CD14-positive monocyte (primary cell): Measurements from ENCODE around the gene ARAP2. TPM values are rescaled to one million over a fixed set of nuclear protein-coding genes. Genes with fewer than 3 reads are reported as not detected.

Experiments used
- DNase-seq, 3 donors: peaks; one replicate each; pipeline ENCODE4 v3.0.0-alpha.2; 2011 to 2022
- H2AFZ ChIP-seq: 2 replicates; pipeline ENCODE4 v1.6.0; 2012; ENCODE audit warnings: mild to moderate bottlenecking, low read depth, low read length, inconsistent platforms; ENCODE audit not compliant: insufficient read depth, poor library complexity, severe bottlenecking
- H3K27ac ChIP-seq, 2 donors: 1 replicate in 1 of 2; 2 replicates in 1 of 2; pipeline ENCODE4 v1.5.1; 2012 to 2013; ENCODE audit warnings: low read length in 2 of 2, control low read depth in 1 of 2, inconsistent platforms in 1 of 2, low read depth in 1 of 2, mild to moderate bottlenecking in 1 of 2
- H3K27me3 ChIP-seq, 2 donors: one replicate each; pipeline versions ENCODE4 v1.6.0 to v1.6.1; 2011 to 2013; ENCODE audit warnings: low read length in 2 of 2; ENCODE audit not compliant: control insufficient read depth in 2 of 2, insufficient read depth in 2 of 2
- H3K36me3 ChIP-seq, 2 donors: replicated peaks in 1 of 2; 1 replicate in 1 of 2; 2 replicates in 1 of 2; pipeline versions ENCODE4 v1.5.1 to v1.6.1; 2012 to 2013; ENCODE audit warnings: low read length in 2 of 2, control low read depth in 1 of 2, inconsistent platforms in 1 of 2, mild to moderate bottlenecking in 1 of 2; ENCODE audit not compliant: insufficient read depth in 2 of 2, control insufficient read depth in 1 of 2
- H3K4me1 ChIP-seq, 2 donors: 1 replicate in 1 of 2; 2 replicates in 1 of 2; pipeline versions ENCODE4 v1.5.1 to v1.6.1; 2012 to 2013; ENCODE audit warnings: low read length in 2 of 2, control low read depth in 1 of 2, inconsistent platforms in 1 of 2, mild to moderate bottlenecking in 1 of 2, moderate library complexity in 1 of 2; ENCODE audit not compliant: insufficient read depth in 2 of 2, control insufficient read depth in 1 of 2
- H3K4me2 ChIP-seq: replicated peaks from 2 replicates; pipeline ENCODE3; 2012; ENCODE audit warnings: low read length, moderate library complexity, mild to moderate bottlenecking; ENCODE audit not compliant: poor library complexity, severe bottlenecking; ENCODE audit errors: extremely low read depth
- H3K4me3 ChIP-seq, 3 experiments: fragments of 200-600 bp in 1 of 3; sonication (generic) in 1 of 3; replicated peaks in 1 of 3; 1 replicate in 2 of 3; 2 replicates in 1 of 3; pipeline ENCODE4 v1.5.1; 2011 to 2013; ENCODE audit warnings: low read length in 3 of 3, mild to moderate bottlenecking in 3 of 3, control low read depth in 2 of 3, low read depth in 2 of 3, inconsistent platforms in 1 of 3, moderate library complexity in 1 of 3
- H3K79me2 ChIP-seq: 2 replicates; pipeline ENCODE4 v1.6.0; 2012; ENCODE audit warnings: mild to moderate bottlenecking, control low read depth, inconsistent platforms, low read length, moderate library complexity; ENCODE audit not compliant: insufficient read depth
- H3K9ac ChIP-seq: 2 replicates; pipeline ENCODE4 v1.6.0; 2017; ENCODE audit warnings: low read length, mild to moderate bottlenecking; ENCODE audit not compliant: insufficient read depth, poor library complexity, severe bottlenecking
- H3K9me3 ChIP-seq, 2 donors: replicated peaks in 1 of 2; 1 replicate in 1 of 2; 2 replicates in 1 of 2; pipeline versions ENCODE4 v1.5.1 to v1.6.1; 2012 to 2013; ENCODE audit warnings: low read length in 2 of 2, control low read depth in 1 of 2; ENCODE audit not compliant: control insufficient read depth in 1 of 2, insufficient read depth in 1 of 2
- H4K20me1 ChIP-seq: 2 replicates; pipeline ENCODE4 v1.6.0; 2012; ENCODE audit warnings: mild to moderate bottlenecking, low read length, control low read depth, moderate library complexity; ENCODE audit not compliant: insufficient read depth
- H3K27ac Mint-ChIP-seq, 7 donors: one replicate each; pipeline ENCODE4 v1.8.0; 2020; ENCODE audit warnings: mild to moderate bottlenecking in 7 of 7, mixed read lengths in 7 of 7, moderate library complexity in 6 of 7, inconsistent platforms in 2 of 7
- H3K27me3 Mint-ChIP-seq, 3 donors: one replicate each; pipeline ENCODE4 v1.8.0; 2021 to 2022; ENCODE audit warnings: low read depth in 3 of 3, mild to moderate bottlenecking in 3 of 3, mixed read lengths in 3 of 3, moderate library complexity in 3 of 3, inconsistent platforms in 1 of 3
- H3K36me3 Mint-ChIP-seq, 2 donors: one replicate each; pipeline ENCODE4 v1.8.0; 2020; ENCODE audit warnings: mixed read lengths in 2 of 2, inconsistent platforms in 1 of 2, mild to moderate bottlenecking in 1 of 2
- H3K4me1 Mint-ChIP-seq: one replicate; pipeline ENCODE4 v1.8.0; 2020; ENCODE audit warnings: mild to moderate bottlenecking, mixed read lengths
- H3K4me3 Mint-ChIP-seq, 2 donors: one replicate each; pipeline ENCODE4 v1.8.0; 2020; ENCODE audit warnings: mild to moderate bottlenecking in 2 of 2, mixed read lengths in 2 of 2, moderate library complexity in 1 of 2
- H3K9me3 Mint-ChIP-seq, 7 donors: one replicate each; pipeline ENCODE4 v1.8.0; 2020 to 2022; ENCODE audit warnings: mixed read lengths in 7 of 7, mild to moderate bottlenecking in 6 of 7, moderate library complexity in 6 of 7, inconsistent platforms in 2 of 7
- CTCF ChIP-seq: fragments of 200-600 bp; IDR thresholded peaks from one replicate; pipeline ENCODE4 v1.8.0; 2022; ENCODE audit warnings: antibody characterized with exemption, mild to moderate bottlenecking
- WGBS: methylation state at CpG from one replicate; pipeline ENCODE4 v1.1.5; 2013; ENCODE audit warnings: missing lambda C conversion rate; ENCODE audit not compliant: insufficient coverage; 5-methylcytosine and 5-hydroxymethylcytosine counted together
- intact Hi-C, 2 donors: fragments of 100-400 bp; cut with micrococcal nuclease; formaldehyde crosslinking; loops; one replicate each; pipeline versions ENCODE4 v1.15.0 to v1.15.1; 2023
- polyA plus RNA-seq, 3 donors: library from polyadenylated mRNA; depleted of rRNA in 1 of 3; unstranded in 2 of 3; stranded (reverse) in 1 of 3; fragments of 300-500 nt in 2 of 3; fragments of >200 nt in 1 of 3; fragmentation: Illumina TruSeq in 2 of 3; gene quantifications; 1 replicate in 2 of 3; 2 replicates in 1 of 3; pipeline ENCODE4 v1.2.3, GENCODE V29; 2012 to 2021

Gene ARAP2
- polyA plus RNA-seq, 3 donors = 4.6 to 17.7 (median 5.6) TPM

- Histone ChIP-seq H2AFZ (peak overlapping the region; percentile 70), H3K9me3 (no peaks in the 10 kb centered on the region), H3K27me3 (no peaks in the 10 kb centered on the region), H3K4me1 (peaks cover 24 to 29% of the 10 kb centered on the region in 2 donors), H3K4me3 (peak overlapping the region in 1 of 3 experiments; percentile 47), H3K79me2 (no peaks in the 10 kb centered on the region), H3K27ac (peak overlapping the region; percentile 39 to 74), H4K20me1 (no peaks in the 10 kb centered on the region), H3K9ac (no peak overlapping the region), H3K36me3 (no peaks in the 10 kb centered on the region), H3K4me2 (peak overlapping the region; percentile 57)
- intact Hi-C loops = no loop called here
- Mint-ChIP-seq H3K27me3 (peaks cover 0 to 2% (median 0%) of the 10 kb centered on the region in 3 donors), H3K4me3 (peak overlapping the region; percentile 54 to 59), H3K9me3 (peaks cover 0 to 4% (median 0%) of the 10 kb centered on the region in 7 donors), H3K4me1 (peaks cover 31% of the 10 kb centered on the region), H3K36me3 (no peaks in the 10 kb centered on the region), H3K27ac (peak overlapping the region; percentile 41 to 91 (median 87))
- WGBS = 60% methylated on average over 1 of the region's 6 CpGs
- TF ChIP-seq CTCF = no peak
- no peak for DNase-seq
These were observed 12.1 kb upstream of the ARAP2 start for GRCh38 chr4:36256398-36256891.

DNA sequence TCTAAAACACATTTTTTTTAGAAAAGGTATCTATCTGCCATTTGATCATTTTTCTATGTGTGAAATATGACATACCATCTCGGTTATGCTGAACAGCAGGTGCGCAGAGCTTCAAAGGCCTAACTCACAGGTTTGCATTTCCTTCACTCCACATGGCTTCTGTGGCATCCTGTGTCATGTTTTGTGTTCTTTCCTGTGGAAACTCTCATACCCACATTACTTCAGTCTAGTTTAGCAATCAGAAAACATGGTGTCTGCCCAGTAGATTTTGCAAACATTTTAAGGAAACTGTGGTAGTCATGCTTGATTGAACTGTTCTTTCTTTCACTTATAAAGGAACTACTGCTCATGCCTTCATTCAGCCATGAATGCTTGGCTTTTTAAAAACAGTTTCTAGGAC lies 11.3 kb upstream of the ARAP2 start:
- peak; percentile 68 to 81 (median 81) for DNase-seq
- TF ChIP-seq CTCF = no peak
- no peaks in the 10 kb centered on the region for H3K36me3 Mint-ChIP-seq
- H3K27me3 Mint-ChIP-seq = peaks cover 0 to 2% (median 0%) of the 10 kb centered on the region in 3 donors
- H3K9me3 ChIP-seq = no peaks in the 10 kb centered on the region
- no peaks in the 10 kb centered on the region for H3K27me3 ChIP-seq
- H2AFZ ChIP-seq = no peak overlapping the region
- H3K9me3 Mint-ChIP-seq = peaks cover 0 to under 1% (median 0%) of the 10 kb centered on the region in 7 donors
- peak overlapping the region; percentile 77 to 92 (median 91) for H3K27ac Mint-ChIP-seq
- H3K4me1 Mint-ChIP-seq = peaks cover 31% of the 10 kb centered on the region
- H3K4me1 ChIP-seq = peaks cover 24 to 29% of the 10 kb centered on the region in 2 donors
- no peak overlapping the region for H3K9ac ChIP-seq
- H3K4me3 ChIP-seq = peak overlapping the region in 1 of 3 experiments; percentile 47
- peak overlapping the region in 1 of 2 donors; percentile 73 for H3K4me3 Mint-ChIP-seq
- no peaks in the 10 kb centered on the region for H4K20me1 ChIP-seq
- H3K79me2 ChIP-seq = no peaks in the 10 kb centered on the region
- H3K4me2 ChIP-seq = peak overlapping the region; percentile 57
- intact Hi-C loops = no loop called here
- peak overlapping the region in 1 of 2 donors; percentile 74 for H3K27ac ChIP-seq
- H3K36me3 ChIP-seq = no peaks in the 10 kb centered on the region
- WGBS = 43% methylated on average over 1 of the region's 2 CpGs
